ENCODE data around the gene ELP6.

The ELP6 gene

DNA sequence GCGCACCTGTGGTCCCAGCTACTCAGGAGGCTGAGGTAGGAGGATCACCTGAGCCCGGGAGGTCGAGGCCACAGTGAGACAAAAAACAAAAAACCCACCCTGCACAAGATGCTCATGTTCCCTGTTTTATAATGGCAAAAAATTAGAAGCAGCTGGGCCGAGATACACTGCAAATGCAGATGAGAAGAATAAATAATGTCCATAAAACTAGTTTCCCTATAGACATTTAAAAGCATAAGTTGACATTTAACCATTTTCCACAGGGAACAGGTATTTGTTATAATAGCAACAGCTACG, 37.2 kb downstream of the ELP6 start:
- Histone ChIP-seq H3K4me3 (ENCODE audit: low read depth, low read length, poor library complexity, severe bottlenecking) (peak overlapping the region; percentile 69), H3K27ac (ENCODE audit: low read depth, low read length, poor library complexity, severe bottlenecking) (no peak overlapping the region), H3K9me2 (ENCODE audit: low read depth, low read length) (no peaks in the 10 kb centered on the region), H3K4me2 (ENCODE audit: low read length) (peak overlapping the region; percentile 56), H3F3A (ENCODE audit: insufficient read depth, low read length) (no peaks in the 10 kb centered on the region), H3K27me3 (ENCODE audit: insufficient read depth, low read length) (no peaks in the 10 kb centered on the region), H3K9me3 (ENCODE audit: low read length) (no peaks in the 10 kb centered on the region), H3K36me3 (ENCODE audit: insufficient read depth, low read length) (no peaks in the 10 kb centered on the region), H3K9ac (ENCODE audit: low read length) (peak overlapping the region; percentile 47), H2AFZ (ENCODE audit: low read length) (peak overlapping the region; percentile 37), H3K4me1 (ENCODE audit: insufficient read depth, low read length, severe bottlenecking) (peaks cover 29% of the 10 kb centered on the region), H3K79me2 (ENCODE audit: insufficient read depth, low read length) (peaks cover 37% of the 10 kb centered on the region), H4K20me1 (ENCODE audit: insufficient read depth, low read length) (no peaks in the 10 kb centered on the region)
- TF ChIP-seq EZH2 (IDR thresholded peaks at IDR 0.05; ENCODE audit: borderline replicate concordance, low read length) (no peak), CTCF (IDR thresholded peaks at IDR 0.05; ENCODE audit: low read length) (no peak)

GRCh38 chr3:47475570-47476329, 37.8 kb downstream of the ELP6 start, which contains the start of gene SCAP:
SCAP (minus strand) TSS chr3:47475941; CDS start chr3:47442993, 32,948 bp downstream.
- H3K9me2 ChIP-seq (ENCODE audit: low read depth, low read length) = no peaks in the 10 kb centered on the region
- H3K4me1 ChIP-seq (ENCODE audit: insufficient read depth, low read length, severe bottlenecking) = peaks cover 29% of the 10 kb centered on the region
- H3K27me3 ChIP-seq (ENCODE audit: insufficient read depth, low read length) = no peaks in the 10 kb centered on the region
- no peaks in the 10 kb centered on the region for H4K20me1 ChIP-seq (ENCODE audit: insufficient read depth, low read length)
- H3K9me3 ChIP-seq (ENCODE audit: low read length) = no peaks in the 10 kb centered on the region
- peak within 1 kb of the TSS; percentile 69 for H3K4me3 ChIP-seq (ENCODE audit: low read depth, low read length, poor library complexity, severe bottlenecking)
- peak within 1 kb of the TSS; percentile 0 for H3K27ac ChIP-seq (ENCODE audit: low read depth, low read length, poor library complexity, severe bottlenecking)
- H3K4me2 ChIP-seq (ENCODE audit: low read length) = peak within 1 kb of the TSS; percentile 77
- peak within 1 kb of the TSS; percentile 68 for H3K9ac ChIP-seq (ENCODE audit: low read length)
- H3K36me3 ChIP-seq (ENCODE audit: insufficient read depth, low read length) = no peaks in the 10 kb centered on the region; the same call in 1 of the 2 replicates
- H3F3A ChIP-seq (ENCODE audit: insufficient read depth, low read length) = no peaks in the 10 kb centered on the region
- TF ChIP-seq CTCF (IDR thresholded peaks at IDR 0.05; ENCODE audit: low read length) (peak; percentile 82), EZH2 (IDR thresholded peaks at IDR 0.05; ENCODE audit: borderline replicate concordance, low read length) (no peak)
- peaks cover 43% of the 10 kb centered on the region for H3K79me2 ChIP-seq (ENCODE audit: insufficient read depth, low read length)
- H2AFZ ChIP-seq (ENCODE audit: low read length) = peak within 1 kb of the TSS; percentile 37

DNA sequence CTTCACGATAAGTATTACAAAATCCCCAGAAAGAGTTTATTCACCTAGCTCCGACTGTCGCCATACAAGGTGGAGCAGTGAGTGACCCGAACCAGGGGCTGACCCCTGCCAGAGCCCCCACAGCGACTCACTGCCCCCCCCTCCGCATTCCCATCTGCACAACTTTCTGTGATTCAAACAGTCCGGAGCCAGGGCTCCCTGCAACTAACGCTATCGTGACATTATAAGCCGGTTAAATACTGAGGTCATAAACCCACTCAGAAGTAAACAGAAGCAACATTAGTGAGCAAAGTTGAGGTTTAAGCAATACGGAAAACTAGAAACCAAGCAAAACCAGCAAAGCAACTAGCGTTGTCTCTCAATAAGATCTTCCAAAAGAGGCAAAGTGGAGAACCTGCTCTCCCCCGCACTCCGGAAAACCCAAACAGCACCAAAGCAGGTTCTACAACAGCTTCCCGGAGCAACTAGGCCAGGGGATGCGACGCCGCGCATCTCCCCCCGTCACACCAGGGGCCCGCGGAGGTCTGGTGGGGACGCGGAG, 38.4 kb downstream of the ELP6 start:
- no peak for TF ChIP-seq CTCF (IDR thresholded peaks at IDR 0.05; ENCODE audit: low read length)

More for the DNA sequence above, 38.4 kb downstream of the ELP6 start:
- Histone ChIP-seq H4K20me1 (ENCODE audit: insufficient read depth, low read length) (no peaks in the 10 kb centered on the region), H3K4me1 (ENCODE audit: insufficient read depth, low read length, severe bottlenecking) (peaks cover 29% of the 10 kb centered on the region), H3K9ac (ENCODE audit: low read length) (peak overlapping the region; percentile 68), H3K79me2 (ENCODE audit: insufficient read depth, low read length) (peaks cover 49% of the 10 kb centered on the region), H3K27ac (ENCODE audit: low read depth, low read length, poor library complexity, severe bottlenecking) (peak overlapping the region; percentile 0), H3K36me3 (ENCODE audit: insufficient read depth, low read length) (peaks cover 3% of the 10 kb centered on the region; the same call in 1 of the 2 replicates), H3K4me3 (ENCODE audit: low read depth, low read length, poor library complexity, severe bottlenecking) (peak overlapping the region; percentile 69), H3K9me2 (ENCODE audit: low read depth, low read length) (no peaks in the 10 kb centered on the region), H3K9me3 (ENCODE audit: low read length) (no peaks in the 10 kb centered on the region), H3F3A (ENCODE audit: insufficient read depth, low read length) (no peaks in the 10 kb centered on the region), H3K27me3 (ENCODE audit: insufficient read depth, low read length) (no peaks in the 10 kb centered on the region), H3K4me2 (ENCODE audit: low read length) (peak overlapping the region; percentile 77), H2AFZ (ENCODE audit: low read length) (no peak overlapping the region)
